H1 (cell line): ENCODE measurements around the gene GPR18.

Experiments
- BACH1 ChIP-seq: IDR thresholded peaks from 2 replicates; pipeline ENCODE4 v1.6.1; 2012; ENCODE audit warnings: low read length, improper control_type of control experiment
- CTCF ChIP-seq, 3 experiments: IDR thresholded peaks; 1 replicate in 2 of 3; 2 replicates in 1 of 3; pipeline versions ENCODE4 v1.5.1 to v1.6.1; 2011; ENCODE audit warnings: low read length in 3 of 3, mild to moderate bottlenecking in 3 of 3, inconsistent platforms in 2 of 3, low read depth in 1 of 3, moderate library complexity in 1 of 3; ENCODE audit not compliant: insufficient read depth in 1 of 3; ENCODE audit errors: control extremely low read depth in 1 of 3
- SIN3A ChIP-seq, 2 experiments: IDR thresholded peaks in 1 of 2; conservative IDR thresholded peaks in 1 of 2; 2 replicates each; pipeline ENCODE4 v1.6.1; 2011 to 2012; ENCODE audit warnings: low read length in 2 of 2, improper control_type of control experiment in 1 of 2, low read depth in 1 of 2, mild to moderate bottlenecking in 1 of 2
- ZNF274 ChIP-seq: IDR thresholded peaks from 2 replicates; pipeline ENCODE4 v1.7.0; 2012; ENCODE audit warnings: low read length, borderline replicate concordance; ENCODE audit errors: extremely low read depth

GRCh38 chr13:99294958-99295357 is 36.8 kb upstream of the GPR18 start:
- TF ChIP-seq ZNF274 (no peak), CTCF (IDR thresholded peaks at IDR 0.05; ENCODE audit: control extremely low read depth in 1 of 3, insufficient read depth in 1 of 3, low read depth in 1 of 3, low read length in 3 of 3) (no peak), SIN3A (conservative IDR thresholded peaks at IDR 0.05 in 1 of 2, IDR thresholded peaks at IDR 0.05 in 1 of 2; ENCODE audit: low read depth in 1 of 2, low read length in 2 of 2) (no peak), BACH1 (no peak)
